Spinal cord (tissue), 10 donors: ENCODE results near the gene SLC37A1. TPM values are rescaled to one million over a fixed set of nuclear protein-coding genes. Genes with fewer than 3 reads are reported as not detected.
"Not testable (repeated sequence)": the region's sequence is repeated elsewhere in the genome, so short reads cannot be mapped to it uniquely, and the experiment has no call there.

ENCODE experiments used
- DNase-seq, 6 donors: peaks; one replicate each; pipeline versions ENCODE4 v3.0.0 to v3.0.0-alpha.2; 2013 to 2015; ENCODE audit warnings: low spot score in 6 of 6, low read depth in 4 of 6
- H3K27ac ChIP-seq: one replicate; pipeline ENCODE4 v1.5.1; 2013; ENCODE audit warnings: low read depth, low read length, control low read depth
- H3K27me3 ChIP-seq: one replicate; pipeline ENCODE4 v1.6.1; 2013; ENCODE audit warnings: low read length; ENCODE audit not compliant: control insufficient read depth, insufficient read depth
- H3K36me3 ChIP-seq: one replicate; pipeline ENCODE4 v1.6.1; 2013; ENCODE audit warnings: low read length; ENCODE audit not compliant: control insufficient read depth, insufficient read depth
- H3K4me1 ChIP-seq: one replicate; pipeline ENCODE4 v1.6.1; 2013; ENCODE audit warnings: low read length; ENCODE audit not compliant: control insufficient read depth, insufficient read depth
- H3K4me3 ChIP-seq: one replicate; pipeline ENCODE4 v1.5.1; 2013; ENCODE audit warnings: low read depth, low read length, control low read depth
- H3K9me3 ChIP-seq: one replicate; pipeline ENCODE4 v1.6.1; 2013; ENCODE audit warnings: low read length; ENCODE audit not compliant: control insufficient read depth, insufficient read depth
- WGBS: methylation state at CpG from one replicate; pipeline ENCODE4 v1.1.5; 2013; ENCODE audit warnings: missing lambda C conversion rate; ENCODE audit not compliant: insufficient coverage; 5-methylcytosine and 5-hydroxymethylcytosine counted together
- polyA plus RNA-seq, 2 donors: library from polyadenylated mRNA; unstranded; fragments of 120-200 nt; gene quantifications; one replicate each; pipeline ENCODE4 v1.2.1, GENCODE V29; 2013; ENCODE audit not compliant: insufficient read length in 2 of 2
- total RNA-seq, 2 donors: library from RNA; depleted of rRNA in 1 of 2; stranded (reverse); fragments of 120-200 nt in 1 of 2; fragments of >200 nt in 1 of 2; gene quantifications; one replicate each; pipeline versions ENCODE4 v1.2.3 to v1.2.4, GENCODE V29; 2013 to 2014
- donor health status: healthy.

SLC37A1 gene
- total and polyA plus RNA-seq, 4 donors, result 8.4 to 32.3 (median 22.5) TPM

DNA sequence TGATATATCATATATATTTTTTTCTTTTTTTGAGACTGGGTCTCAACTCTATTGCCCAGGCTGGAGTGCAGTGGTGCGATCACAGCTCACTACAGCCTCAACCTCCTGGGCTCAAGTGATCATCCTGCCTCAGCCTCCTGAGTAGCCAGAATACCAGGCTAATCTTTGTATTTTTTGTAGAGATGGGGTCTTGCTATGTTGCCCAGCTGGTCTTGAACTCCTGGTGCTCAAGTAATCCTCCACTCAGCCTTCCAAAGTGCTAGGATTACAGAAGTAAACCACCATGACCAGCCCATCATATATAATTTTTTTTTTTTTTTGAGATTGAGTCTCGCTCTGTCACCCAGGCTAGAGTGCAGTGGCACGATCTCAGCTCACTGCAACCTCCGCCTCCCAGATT, 43.9 kb upstream of the SLC37A1 start:
- H3K27me3 ChIP-seq, H3K9me3 ChIP-seq, DNase-seq, H3K36me3 ChIP-seq, H3K4me1 ChIP-seq, H3K4me3 ChIP-seq, H3K27ac ChIP-seq: not testable (repeated sequence)
- WGBS, result 100% methylated on average over 3 of the region's 4 CpGs

DNA sequence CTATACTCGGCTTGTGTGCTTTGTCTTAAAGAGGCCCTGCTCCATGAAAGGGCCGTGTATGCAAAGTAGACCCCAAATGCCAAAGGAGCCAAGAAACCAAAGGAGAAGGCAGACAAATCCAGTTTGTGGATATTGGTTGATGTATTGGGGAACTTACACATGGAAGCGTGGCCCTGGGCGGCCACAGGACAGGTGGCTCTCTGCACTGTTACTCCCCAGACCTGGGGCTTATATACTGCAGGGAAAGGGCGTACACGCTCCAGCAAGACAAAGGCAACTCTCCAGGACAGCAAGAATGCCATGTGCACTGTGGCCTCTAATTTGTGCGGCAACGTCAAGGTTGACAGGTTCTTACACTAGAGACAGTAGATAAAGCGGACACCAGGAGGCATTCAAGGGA, 42.4 kb upstream of the SLC37A1 start:
- Histone ChIP-seq H3K36me3 (peaks cover 10% of the 10 kb centered on the region), H3K27me3 (no peaks in the 10 kb centered on the region), H3K27ac (no peak overlapping the region), H3K4me3 (no peak overlapping the region), H3K4me1 (peaks cover 4% of the 10 kb centered on the region), H3K9me3 (no peaks in the 10 kb centered on the region)
- DNase-seq, result no peak
- WGBS, result 77% methylated on average over 9 of the region's 9 CpGs

GRCh38 chr21:42471716-42472330, 41.8 kb upstream of the SLC37A1 start:
- no peak overlapping the region for H3K4me3 ChIP-seq
- no peaks in the 10 kb centered on the region for H3K27me3 ChIP-seq
- peaks cover 10% of the 10 kb centered on the region for H3K36me3 ChIP-seq
- WGBS, result 98% methylated on average over 8 of the region's 13 CpGs
- no peaks in the 10 kb centered on the region for H3K9me3 ChIP-seq
- peaks cover 4% of the 10 kb centered on the region for H3K4me1 ChIP-seq
- DNase-seq, result no peak
- no peak overlapping the region for H3K27ac ChIP-seq

DNA sequence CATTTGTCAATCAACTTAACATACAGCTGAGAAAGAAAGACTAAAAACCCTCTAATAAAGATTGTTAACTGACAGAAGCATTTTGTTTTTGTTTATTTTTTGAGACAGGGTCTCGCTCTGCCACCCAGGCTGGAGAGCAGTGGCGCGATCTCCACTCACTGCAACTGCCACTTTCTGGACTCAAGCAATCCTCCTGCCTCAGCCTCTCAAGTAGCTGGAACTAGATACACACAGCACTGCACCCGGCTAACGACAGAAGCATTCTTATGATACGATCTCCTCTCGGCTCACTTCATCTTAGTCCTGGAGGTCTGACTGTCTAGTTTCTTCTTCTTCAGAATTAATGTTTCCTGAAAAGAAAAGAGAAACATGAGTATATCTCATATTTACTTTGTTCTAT, 41.1 kb upstream of the SLC37A1 start:
- Histone ChIP-seq H3K27me3 (no peaks in the 10 kb centered on the region), H3K27ac (no peak overlapping the region), H3K9me3 (no peaks in the 10 kb centered on the region), H3K4me3 (no peak overlapping the region), H3K36me3 (peaks cover 10% of the 10 kb centered on the region), H3K4me1 (peaks cover 4% of the 10 kb centered on the region)
- 92% methylated on average over 4 of the region's 7 CpGs for WGBS
- DNase-seq, result no peak

GRCh38 chr21:42473498-42474042, 40.1 kb upstream of the SLC37A1 start:
- Histone ChIP-seq H3K36me3 (peaks cover 10% of the 10 kb centered on the region), H3K9me3 (no peaks in the 10 kb centered on the region), H3K4me1 (peaks cover 4% of the 10 kb centered on the region), H3K27ac (no peak overlapping the region), H3K27me3 (no peaks in the 10 kb centered on the region), H3K4me3 (no peak overlapping the region)
- DNase-seq, result no peak
- 92% methylated on average over 7 of the region's 9 CpGs for WGBS

- Histone ChIP-seq H3K27me3 (no peaks in the 10 kb centered on the region), H3K27ac (no peak overlapping the region), H3K36me3 (peaks cover 10% of the 10 kb centered on the region), H3K4me3 (no peak overlapping the region), H3K4me1 (no peaks in the 10 kb centered on the region), H3K9me3 (no peaks in the 10 kb centered on the region)
- no peak for DNase-seq
- 67% methylated on average over 5 of the region's 14 CpGs for WGBS
Observed at GRCh38 chr21:42474043-42474831, 39.4 kb upstream of the SLC37A1 start.

DNA sequence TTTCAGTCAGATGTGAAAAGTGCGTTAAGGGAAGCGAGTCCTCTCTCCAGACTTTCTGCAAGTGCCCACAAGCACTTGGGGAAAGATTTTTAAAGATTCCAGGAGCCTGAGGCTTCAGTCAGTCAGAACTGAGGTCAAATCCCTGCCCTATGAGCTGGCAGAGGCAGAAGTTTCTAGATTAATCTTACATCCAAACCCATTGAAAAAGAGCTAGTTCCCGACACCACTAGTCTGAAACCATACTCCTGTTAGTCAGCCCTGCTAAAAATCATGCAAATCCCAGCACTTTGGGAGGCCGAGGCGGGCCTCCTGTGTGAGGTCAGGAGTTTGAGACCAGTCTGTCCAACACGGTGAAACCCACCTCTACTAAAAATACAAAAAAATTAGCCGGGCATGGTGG, 38.6 kb upstream of the SLC37A1 start:
- Histone ChIP-seq H3K9me3 (no peaks in the 10 kb centered on the region), H3K4me1 (no peaks in the 10 kb centered on the region), H3K36me3 (peaks cover 10% of the 10 kb centered on the region), H3K27ac (no peak overlapping the region), H3K4me3 (no peak overlapping the region), H3K27me3 (no peaks in the 10 kb centered on the region)
- WGBS, result 93% methylated on average over 3 of the region's 7 CpGs
- no peak for DNase-seq

DNA sequence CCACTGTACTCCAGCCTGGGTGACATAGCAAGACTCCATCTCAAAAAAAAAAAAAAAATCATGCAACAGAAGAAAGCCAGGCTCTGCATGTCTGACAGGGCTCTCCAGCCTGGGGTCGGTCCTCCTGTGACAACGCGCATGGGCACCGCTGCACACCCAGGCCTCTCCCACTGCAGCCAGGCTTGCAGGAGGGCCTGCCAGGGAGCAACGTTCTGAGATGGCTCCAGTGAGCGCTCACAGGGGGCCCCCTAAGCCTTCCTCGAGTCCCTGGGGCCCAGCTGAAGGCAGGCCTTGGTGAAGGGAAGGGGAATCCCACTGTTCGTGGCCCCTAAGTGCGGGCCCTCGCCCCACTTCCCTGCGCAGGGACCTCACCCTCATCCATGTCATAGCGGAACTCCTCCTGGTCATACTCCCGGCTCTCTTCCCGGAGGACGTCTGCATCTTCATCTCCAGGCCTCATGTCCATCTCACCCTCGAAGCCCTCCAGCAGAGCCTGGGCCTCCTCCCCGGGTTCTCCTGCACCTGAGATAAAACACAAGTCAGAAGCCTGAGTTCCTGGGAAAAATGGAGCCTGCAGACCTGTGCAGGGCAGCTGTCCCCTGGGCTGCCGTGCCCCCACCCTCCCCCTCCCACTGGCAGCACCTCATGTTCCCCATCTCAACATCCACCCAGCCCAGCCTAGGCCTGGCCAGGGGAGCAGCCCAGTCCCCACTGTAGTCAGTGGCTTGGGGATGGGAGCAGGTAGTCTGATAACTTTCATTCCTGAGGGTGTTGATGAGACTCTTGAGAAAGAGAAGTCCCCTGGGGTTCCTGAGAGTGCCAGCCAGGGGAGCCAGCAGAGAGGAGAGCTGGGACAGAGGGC, 37.9 kb upstream of the SLC37A1 start:
- H3K9me3 ChIP-seq, result no peaks in the 10 kb centered on the region
- H3K4me3 ChIP-seq, result no peak overlapping the region
- no peaks in the 10 kb centered on the region for H3K4me1 ChIP-seq
- 95% methylated on average over 18 of the region's 18 CpGs for WGBS
- H3K27me3 ChIP-seq, result no peaks in the 10 kb centered on the region
- H3K27ac ChIP-seq, result no peak overlapping the region
- peaks cover 10% of the 10 kb centered on the region for H3K36me3 ChIP-seq
- no peak for DNase-seq

GRCh38 chr21:42476388-42477331, 37.0 kb upstream of the SLC37A1 start:
- H3K36me3 ChIP-seq, result peaks cover 10% of the 10 kb centered on the region
- no peaks in the 10 kb centered on the region for H3K4me1 ChIP-seq
- no peaks in the 10 kb centered on the region for H3K9me3 ChIP-seq
- DNase-seq, result no peak
- H3K27me3 ChIP-seq, result no peaks in the 10 kb centered on the region
- no peak overlapping the region for H3K4me3 ChIP-seq
- WGBS, result 88% methylated on average over 18 of the region's 25 CpGs
- H3K27ac ChIP-seq, result no peak overlapping the region
